Aorta (tissue), 5 donors: ENCODE measurements around the gene EMP3. TPM values are rescaled to one million over a fixed set of nuclear protein-coding genes. Genes with fewer than 3 reads are reported as not detected.
A peak's percentile ranks its signal among the peaks of the same experiment; 100 is the strongest.
"Not testable (repeated sequence)": the region's sequence is repeated elsewhere in the genome, so short reads cannot be mapped to it uniquely, and the experiment has no call there.

Experiments used
- ATAC-seq: fragments of 200-7000 bp; cut with Tn5 transposase; one replicate; pipeline ENCODE4 v1.9.1; 2022; ENCODE audit warnings: moderate library complexity; ENCODE audit not compliant: low FRiP score
- DNase-seq, 2 donors: peaks; one replicate each; pipeline ENCODE4 v3.0.0-alpha.2; 2020
- H3K27ac ChIP-seq, 2 donors: one replicate each; pipeline ENCODE4 v1.5.1; 2013; ENCODE audit warnings: low read length in 2 of 2, mild to moderate bottlenecking in 2 of 2, moderate library complexity in 2 of 2, control low read depth in 1 of 2, inconsistent platforms in 1 of 2, low read depth in 1 of 2
- H3K27me3 ChIP-seq, 2 donors: one replicate each; pipeline ENCODE4 v1.6.1; 2013; ENCODE audit warnings: control low read depth in 1 of 2, low read length in 1 of 2, mild to moderate bottlenecking in 1 of 2, moderate library complexity in 1 of 2; ENCODE audit not compliant: insufficient read depth in 2 of 2, control insufficient read depth in 1 of 2
- H3K36me3 ChIP-seq, 2 donors: one replicate each; pipeline ENCODE4 v1.6.1; 2013; ENCODE audit warnings: control low read depth in 1 of 2, low read length in 1 of 2, mild to moderate bottlenecking in 1 of 2; ENCODE audit not compliant: insufficient read depth in 2 of 2, control insufficient read depth in 1 of 2
- H3K4me1 ChIP-seq, 2 donors: one replicate each; pipeline ENCODE4 v1.6.1; 2013; ENCODE audit warnings: low read length in 2 of 2, control low read depth in 1 of 2, mild to moderate bottlenecking in 1 of 2, moderate library complexity in 1 of 2; ENCODE audit not compliant: insufficient read depth in 2 of 2, control insufficient read depth in 1 of 2
- H3K4me3 ChIP-seq, 2 donors: one replicate each; pipeline ENCODE4 v1.5.1; 2013; ENCODE audit warnings: low read length in 2 of 2, control low read depth in 1 of 2, mild to moderate bottlenecking in 1 of 2
- H3K9me3 ChIP-seq: one replicate; pipeline ENCODE4 v1.6.1; 2013; ENCODE audit warnings: mild to moderate bottlenecking, low read length; ENCODE audit not compliant: control insufficient read depth
- WGBS, 2 donors: extraction: QIAGEN DNeasy Blood & Tissue Kit; methylation state at CpG; one replicate each; pipeline ENCODE4 v1.1.7; 2013; 5-methylcytosine and 5-hydroxymethylcytosine counted together
- intact Hi-C, 2 donors: fragments of 100-400 bp; cut with DNase I; formaldehyde crosslinking; loops; one replicate each; pipeline versions ENCODE4 v1.14.2 to v1.15.0; 2022
- polyA plus RNA-seq, 2 donors: library from polyadenylated mRNA; stranded (reverse); fragments of 200-250 nt; gene quantifications; one replicate each; pipeline ENCODE4 v1.2.3, GENCODE V29; 2013
- total RNA-seq, 2 donors: library from RNA; stranded (reverse); fragmentation: NEBNext Ultra II Directional; extraction: Animal tissue kit (Norgen Biotek cat#: 25700); gene quantifications; one replicate each; pipeline ENCODE4 v1.2.1, GENCODE V29; 2021
- donor health status: healthy with polysubstance abuse.
- donor health status: Bipolar disorder and iron deficiency.
- donor health status: DM: no; HTN: no; CAD: no.
- donor health status: DM: no; HTN: no; CAD: no.
- donor health status: DM: yes; HTN: yes; CAD: no.

Gene EMP3
- total and polyA plus RNA-seq, 4 donors: 107 to 151 (median 129) TPM

DNA sequence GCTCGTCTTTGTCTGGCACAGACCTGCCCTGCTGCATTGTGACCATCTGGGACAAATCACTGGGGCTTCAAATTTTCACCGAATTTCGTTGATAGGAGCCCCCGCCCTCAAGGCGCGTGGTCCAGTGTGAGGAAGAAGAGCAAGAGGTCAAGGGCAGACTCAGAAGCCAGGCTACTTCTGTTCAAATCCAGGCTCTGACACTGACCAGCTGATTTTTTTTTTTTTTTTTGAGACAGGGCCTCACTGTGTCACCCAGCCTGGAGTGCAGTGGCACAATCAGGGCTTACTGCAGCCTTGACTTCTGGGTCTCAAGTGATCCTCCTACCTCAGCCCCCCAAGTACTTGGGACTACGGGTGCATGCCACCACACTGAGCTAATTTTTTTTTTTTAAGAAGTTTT is 46.0 kb downstream of the EMP3 start:
- Histone ChIP-seq H3K27ac (no peak overlapping the region), H3K36me3 (no peaks in the 10 kb centered on the region), H3K9me3 (no peaks in the 10 kb centered on the region), H3K27me3 (no peaks in the 10 kb centered on the region), H3K4me3 (no peak overlapping the region), H3K4me1 (no peaks in the 10 kb centered on the region)
- WGBS, 2 donors: 74 to 80% methylated on average over 7 of the region's 7 CpGs
- intact Hi-C loops: no loop called here
- DNase-seq: no peak
- no peak for ATAC-seq

DNA sequence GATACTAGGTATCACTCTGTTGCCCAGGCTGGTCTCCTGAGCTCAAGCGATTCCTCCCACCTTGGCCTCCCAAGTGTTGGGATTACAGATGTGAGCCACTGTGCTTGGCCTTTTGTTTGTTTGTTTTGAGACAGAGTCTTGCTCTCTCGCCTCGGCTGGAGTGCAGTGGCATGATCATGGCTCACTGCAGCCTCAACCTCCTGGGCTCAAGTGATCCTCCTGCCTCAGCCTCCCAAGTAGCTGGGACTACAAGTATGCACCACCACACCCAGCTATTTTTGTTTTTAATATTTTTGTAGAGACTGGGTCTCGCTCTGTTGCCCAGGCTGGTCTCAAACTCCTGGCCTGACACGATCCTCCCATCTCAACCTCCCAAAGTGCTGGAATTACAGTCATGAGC is 46.4 kb downstream of the EMP3 start:
- H3K27ac ChIP-seq, H3K4me3 ChIP-seq, intact Hi-C loops, H3K27me3 ChIP-seq, H3K36me3 ChIP-seq, H3K9me3 ChIP-seq, DNase-seq, ATAC-seq, H3K4me1 ChIP-seq: not testable (repeated sequence)
- 85 to 91% methylated on average over 5 of the region's 5 CpGs for WGBS, 2 donors

DNA sequence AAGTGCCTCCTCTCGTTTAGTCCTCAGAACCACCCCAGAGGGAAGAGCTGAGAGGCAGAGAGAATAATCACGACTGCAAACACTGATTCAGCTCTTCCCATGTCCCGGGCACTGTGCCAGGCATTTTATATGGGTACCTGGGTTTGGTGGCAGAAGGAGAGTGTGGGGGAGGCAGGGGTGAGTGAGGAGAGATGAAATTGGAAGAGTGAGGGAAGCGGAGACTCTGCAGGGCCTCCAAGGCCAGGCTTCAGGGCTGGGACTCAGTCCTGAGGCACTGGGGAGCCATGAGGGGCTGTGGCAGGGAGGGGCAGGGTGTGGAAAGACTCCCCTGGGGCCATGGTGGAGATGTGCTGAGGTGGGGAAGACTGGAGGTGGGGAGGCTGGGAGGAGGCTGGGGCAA is 47.6 kb downstream of the EMP3 start:
- H3K27ac ChIP-seq: no peak overlapping the region
- ATAC-seq (no peak), DNase-seq (no peak)
- H3K4me3 ChIP-seq: no peak overlapping the region
- H3K36me3 ChIP-seq: no peaks in the 10 kb centered on the region
- no peaks in the 10 kb centered on the region for H3K27me3 ChIP-seq
- no peaks in the 10 kb centered on the region for H3K4me1 ChIP-seq
- intact Hi-C loops: no loop called here
- 62 to 73% methylated on average over 4 of the region's 4 CpGs for WGBS, 2 donors
- H3K9me3 ChIP-seq: no peaks in the 10 kb centered on the region

DNA sequence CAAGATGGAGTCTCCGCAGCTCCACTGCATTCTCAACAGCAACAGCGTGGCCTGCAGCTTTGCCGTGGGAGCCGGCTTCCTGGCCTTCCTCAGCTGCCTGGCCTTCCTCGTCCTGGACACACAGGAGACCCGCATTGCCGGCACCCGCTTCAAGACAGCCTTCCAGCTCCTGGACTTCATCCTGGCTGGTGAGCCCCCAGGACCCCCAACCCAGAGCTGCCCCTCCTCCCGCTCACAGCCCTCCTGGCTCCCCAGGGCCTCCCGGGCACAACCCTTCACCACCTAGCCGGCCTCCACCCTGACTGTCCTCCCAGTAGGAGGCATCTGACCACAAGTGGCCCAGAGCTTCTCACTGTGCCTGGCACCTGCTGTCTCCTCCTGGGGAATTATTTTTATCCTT is 48.2 kb downstream of the EMP3 start:
- DNase-seq (no peak), ATAC-seq (peak; percentile 33)
- intact Hi-C loops: no loop called here
- no peak overlapping the region for H3K27ac ChIP-seq
- H3K27me3 ChIP-seq: no peaks in the 10 kb centered on the region
- no peaks in the 10 kb centered on the region for H3K4me1 ChIP-seq
- no peaks in the 10 kb centered on the region for H3K9me3 ChIP-seq
- no peaks in the 10 kb centered on the region for H3K36me3 ChIP-seq
- no peak overlapping the region for H3K4me3 ChIP-seq
- WGBS, 2 donors: 91% methylated on average over 11 of the region's 11 CpGs

DNA sequence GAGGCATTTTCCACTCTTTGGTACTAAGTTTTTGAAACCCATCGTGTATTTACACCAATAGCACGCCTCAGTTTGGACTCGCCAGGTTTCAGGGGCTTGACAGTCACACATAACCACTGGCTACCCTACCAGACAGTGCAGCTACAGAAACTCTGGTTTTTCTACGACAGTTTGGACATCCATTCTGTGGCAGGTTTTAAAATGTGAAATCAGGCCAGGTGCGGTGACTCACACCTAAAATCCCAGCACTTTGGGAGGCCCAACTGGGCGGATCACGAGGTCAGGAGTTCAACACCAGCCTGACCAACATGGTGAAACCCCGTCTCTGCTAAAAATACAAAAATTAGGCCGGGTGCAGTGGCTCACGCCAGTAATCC is 52.8 kb downstream of the EMP3 start:
- no peaks in the 10 kb centered on the region for H3K4me1 ChIP-seq
- H3K4me3 ChIP-seq: no peak overlapping the region
- no peak overlapping the region for H3K27ac ChIP-seq
- no peak for ATAC-seq
- intact Hi-C loops: no loop called here
- 92 to 93% methylated on average over 10 of the region's 10 CpGs for WGBS, 2 donors
- no peaks in the 10 kb centered on the region for H3K36me3 ChIP-seq
- H3K9me3 ChIP-seq: no peaks in the 10 kb centered on the region
- DNase-seq: no peak
- no peaks in the 10 kb centered on the region for H3K27me3 ChIP-seq

DNA sequence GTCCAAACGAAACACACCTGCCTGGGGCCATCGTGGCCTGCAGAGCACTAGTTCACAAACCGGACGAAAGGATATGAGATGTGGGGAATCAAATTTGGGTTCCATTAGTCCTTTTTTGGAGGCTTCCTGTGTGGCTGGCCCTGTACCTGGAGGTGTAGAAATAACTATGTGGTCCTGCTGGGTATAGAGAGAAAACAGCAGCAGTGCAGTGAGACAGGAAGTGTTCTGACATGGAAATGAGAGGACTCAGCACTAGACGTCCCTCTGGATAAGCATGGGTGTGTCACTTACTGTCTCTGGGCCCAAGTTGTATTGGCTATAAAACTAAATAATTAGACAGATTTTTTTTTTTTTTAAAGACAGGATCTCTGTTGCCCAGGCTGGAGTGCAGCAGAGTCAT is 53.7 kb downstream of the EMP3 start:
- intact Hi-C loops: no loop called here
- Histone ChIP-seq H3K9me3 (no peaks in the 10 kb centered on the region), H3K36me3 (peaks cover 0 to 3% of the 10 kb centered on the region in 2 donors), H3K27me3 (no peaks in the 10 kb centered on the region), H3K4me1 (no peaks in the 10 kb centered on the region), H3K27ac (no peak overlapping the region), H3K4me3 (no peak overlapping the region)
- 76 to 82% methylated on average over 5 of the region's 5 CpGs for WGBS, 2 donors
- DNase-seq: no peak
- no peak for ATAC-seq

Other genes with a start within 250 kb of the EMP3 start
- 10 to 100 TPM; 19.8 to 60.1 TPM for gene PLA2G4C, start 214.7 kb upstream of the EMP3 start, total RNA-seq
- gene PLA2G4C, start 214.7 kb upstream of the EMP3 start, polyA plus RNA-seq: 10 to 100 TPM in 1 of 2 donors, 1 to 10 TPM in 1; 6.8 to 45.8 TPM
- 10 to 100 TPM; 11.3 to 16.0 TPM for gene LIG1, start 155.2 kb upstream of the EMP3 start, total RNA-seq
- gene LIG1, start 155.2 kb upstream of the EMP3 start, polyA plus RNA-seq: 10 to 100 TPM in 1 of 2 donors, 1 to 10 TPM in 1; 3.4 to 33.7 TPM
- gene ZSWIM9, start 154.9 kb upstream of the EMP3 start, total RNA-seq: 10 to 100 TPM in 1 of 2 donors, 1 to 10 TPM in 1; 9.0 to 10.3 TPM
- gene ZSWIM9, start 154.9 kb upstream of the EMP3 start, polyA plus RNA-seq: 10 to 100 TPM in 1 of 2 donors, 1 to 10 TPM in 1; 6.0 to 21.8 TPM
- 100 to 1,000 TPM in 1 of 2 donors, 10 to 100 TPM in 1; 46.5 to 116 TPM for gene CARD8, start 69.6 kb upstream of the EMP3 start, total RNA-seq
- 10 to 100 TPM in 1 of 2 donors, 1 to 10 TPM in 1; 7.6 to 18.1 TPM for gene CARD8, start 69.6 kb upstream of the EMP3 start, polyA plus RNA-seq
- gene ZNF114, start 55.5 kb upstream of the EMP3 start, total RNA-seq: 1 to 10 TPM in 1 of 2 donors, under 1 TPM in 1; 0.26 to 1.0 TPM
- gene ZNF114, start 55.5 kb upstream of the EMP3 start, polyA plus RNA-seq: not detected
- gene TMEM143, start 38.4 kb downstream of the EMP3 start, total RNA-seq: 1 to 10 TPM; 4.9 to 9.2 TPM
- 1 to 10 TPM; 6.4 to 6.6 TPM for gene TMEM143, start 38.4 kb downstream of the EMP3 start, polyA plus RNA-seq
- gene SYNGR4, start 38.8 kb downstream of the EMP3 start, total RNA-seq: not detected
- gene SYNGR4, start 38.8 kb downstream of the EMP3 start, polyA plus RNA-seq: not detected
- gene KDELR1, start 66.0 kb downstream of the EMP3 start, total RNA-seq: 100 to 1,000 TPM in 1 of 2 donors, 10 to 100 TPM in 1; 94.0 to 128 TPM
- 100 to 1,000 TPM in 1 of 2 donors, 10 to 100 TPM in 1; 60.7 to 122 TPM for gene KDELR1, start 66.0 kb downstream of the EMP3 start, polyA plus RNA-seq
- gene GRIN2D, start 68.1 kb downstream of the EMP3 start, total RNA-seq: 1 to 10 TPM in 1 of 2 donors, under 1 TPM in 1; 0.91 to 4.0 TPM
- under 1 TPM in 1 of 2 donors, not detected in 1; 0.03 TPM for gene GRIN2D, start 68.1 kb downstream of the EMP3 start, polyA plus RNA-seq
- gene GRWD1, start 120.4 kb downstream of the EMP3 start, total RNA-seq: 10 to 100 TPM; 21.4 to 25.8 TPM
- gene GRWD1, start 120.4 kb downstream of the EMP3 start, polyA plus RNA-seq: 1 to 10 TPM; 7.0 to 9.0 TPM
- gene KCNJ14, start 130.0 kb downstream of the EMP3 start, total RNA-seq: 1 to 10 TPM; 1.1 TPM
- gene KCNJ14, start 130.0 kb downstream of the EMP3 start, polyA plus RNA-seq: under 1 TPM in 1 of 2 donors, not detected in 1; 0.36 TPM
- gene CYTH2, start 143.8 kb downstream of the EMP3 start, total RNA-seq: 10 to 100 TPM; 56.8 to 61.2 TPM
- gene CYTH2, start 143.8 kb downstream of the EMP3 start, polyA plus RNA-seq: 10 to 100 TPM; 32.7 to 76.6 TPM
- gene LMTK3, start 186.3 kb downstream of the EMP3 start, total RNA-seq: 1 to 10 TPM in 1 of 2 donors, under 1 TPM in 1; 0.71 to 4.2 TPM
- gene LMTK3, start 186.3 kb downstream of the EMP3 start, polyA plus RNA-seq: 1 to 10 TPM in 1 of 2 donors, under 1 TPM in 1; 0.51 to 1.3 TPM
- gene SULT2B1, start 226.6 kb downstream of the EMP3 start, total RNA-seq: not detected
- gene SULT2B1, start 226.6 kb downstream of the EMP3 start, polyA plus RNA-seq: 1 to 10 TPM in 1 of 2 donors, not detected in 1; 2.1 TPM